GM23248 (cell line): ENCODE results near the gene TIMM10B. TPM values are rescaled to one million over a fixed set of nuclear protein-coding genes. Genes with fewer than 3 reads are reported as not detected.
A peak's percentile ranks its signal among the peaks of the same experiment; 100 is the strongest.

Experiments used
- DNase-seq: peaks from one replicate; pipeline ENCODE4 v3.0.0-alpha.2; 2015
- H2AFZ ChIP-seq: fragments of 200-600 bp; sonication (generic); 2 replicates; pipeline ENCODE4 v1.6.1; 2016; ENCODE audit warnings: antibody characterized with exemption
- H3F3A ChIP-seq: fragments of 200-600 bp; sonication (generic); 2 replicates; pipeline ENCODE4 v1.6.1; 2016; ENCODE audit warnings: mild to moderate bottlenecking, antibody characterized with exemption, mixed run types; ENCODE audit not compliant: insufficient read depth
- H3K27ac ChIP-seq: fragments of 200-600 bp; sonication (generic); 2 replicates; pipeline ENCODE4 v1.5.1; 2016; ENCODE audit warnings: mild to moderate bottlenecking
- H3K27me3 ChIP-seq: fragments of 200-600 bp; sonication (generic); replicated peaks from 2 replicates; pipeline ENCODE4 v1.6.1; 2016; ENCODE audit warnings: mild to moderate bottlenecking; ENCODE audit not compliant: insufficient read depth
- H3K36me3 ChIP-seq: fragments of 200-600 bp; sonication (generic); 2 replicates; pipeline ENCODE4 v1.6.1; 2016; ENCODE audit warnings: low read depth, mild to moderate bottlenecking
- H3K4me1 ChIP-seq: fragments of 200-600 bp; sonication (generic); 2 replicates; pipeline ENCODE4 v1.6.1; 2016; ENCODE audit warnings: mild to moderate bottlenecking; ENCODE audit not compliant: insufficient read depth
- H3K4me2 ChIP-seq: fragments of 200-600 bp; sonication (generic); one replicate; pipeline ENCODE4 v1.6.1; 2016; ENCODE audit warnings: mild to moderate bottlenecking; ENCODE audit not compliant: unreplicated experiment
- H3K4me3 ChIP-seq: fragments of 200-600 bp; sonication (generic); 2 replicates; pipeline ENCODE4 v1.5.1; 2016; ENCODE audit warnings: mild to moderate bottlenecking
- H3K79me2 ChIP-seq: fragments of 200-600 bp; sonication (generic); 2 replicates; pipeline ENCODE4 v1.6.1; 2016; ENCODE audit warnings: mild to moderate bottlenecking; ENCODE audit not compliant: insufficient read depth
- H3K9ac ChIP-seq: fragments of 200-600 bp; sonication (generic); 2 replicates; pipeline ENCODE4 v1.6.1; 2016; ENCODE audit warnings: mild to moderate bottlenecking
- H3K9me2 ChIP-seq: fragments of 200-600 bp; sonication (generic); 2 replicates; pipeline ENCODE4 v1.6.1; 2016; ENCODE audit warnings: mixed run types, mild to moderate bottlenecking, moderate library complexity; ENCODE audit not compliant: insufficient read depth
- H3K9me3 ChIP-seq: fragments of 200-600 bp; sonication (generic); one replicate; pipeline ENCODE4 v1.6.1; 2017; ENCODE audit warnings: low read depth
- H4K20me1 ChIP-seq: fragments of 200-600 bp; sonication (generic); 2 replicates; pipeline ENCODE4 v1.6.0; 2016; ENCODE audit not compliant: insufficient read depth
- EZH2 ChIP-seq: fragments of 200-600 bp; sonication (generic); IDR thresholded peaks from 2 replicates; pipeline ENCODE4 v1.6.1; 2018; ENCODE audit warnings: antibody characterized with exemption, mild to moderate bottlenecking; ENCODE audit not compliant: insufficient read depth, poor library complexity, severe bottlenecking
- EZH2phosphoT487 ChIP-seq: fragments of 200-600 bp; sonication (generic); IDR thresholded peaks from 2 replicates; pipeline ENCODE4 v1.6.1; 2018; ENCODE audit warnings: antibody characterized with exemption, moderate library complexity, mild to moderate bottlenecking, low read depth; ENCODE audit not compliant: insufficient read depth
- WGBS, 2 experiments: methylation state at CpG; one replicate each; pipeline ENCODE4 v1.1.6; 2015 to 2017; ENCODE audit warnings: low lambda C conversion rate in 2 of 2, low coverage in 1 of 2; ENCODE audit errors: missing lambda C conversion rate in 2 of 2; 5-methylcytosine and 5-hydroxymethylcytosine counted together
- in situ Hi-C: fragments of 300-500 bp; cut with MboI; formaldehyde crosslinking; loops from 2 replicates; pipeline ENCODE4 v1.15.0; 2020
- polyA plus RNA-seq: library from polyadenylated mRNA; unstranded; fragments of >200 nt; fragmentation: Nextera tagmentation; extraction: Ambion mirVana; gene quantifications from 2 replicates; pipeline ENCODE4 v1.2.1, GENCODE V29; 2016
- total RNA-seq: library from RNA; depleted of rRNA; stranded (reverse); fragments of >200 nt; shearing (Covaris generic); gene quantifications from 2 replicates; pipeline ENCODE4 v1.2.3, GENCODE V29; 2014

The TIMM10B gene
- total and polyA plus RNA-seq, 2 experiments from 2014 or later = 35.4 to 43.8 TPM

GRCh38 chr11:6483015-6483414 is 1.7 kb downstream of the TIMM10B start:
- peaks cover 44% of the 10 kb centered on the region for H3K36me3 ChIP-seq
- in situ Hi-C loops = no loop called here
- no peaks in the 10 kb centered on the region for H4K20me1 ChIP-seq
- WGBS, 2 experiments = 83 to 87% methylated on average over 6 of the region's 6 CpGs
- H3K9me2 ChIP-seq = no peaks in the 10 kb centered on the region
- no peaks in the 10 kb centered on the region for H3K9me3 ChIP-seq
- H3K4me2 ChIP-seq = no peak overlapping the region
- TF ChIP-seq EZH2 (no peak), EZH2phosphoT487 (no peak)
- peak overlapping the region; percentile 96; the same call in 1 of the 2 replicates for H3K4me3 ChIP-seq
- H3K4me1 ChIP-seq = peaks cover 19% of the 10 kb centered on the region
- peaks cover 3% of the 10 kb centered on the region for H3F3A ChIP-seq
- peak overlapping the region; percentile 100 for H3K9ac ChIP-seq
- peak overlapping the region; percentile 94 for H3K27ac ChIP-seq
- no peak overlapping the region for H2AFZ ChIP-seq
- no peak for DNase-seq
- no peaks in the 10 kb centered on the region for H3K27me3 ChIP-seq
- peaks cover 87% of the 10 kb centered on the region for H3K79me2 ChIP-seq

- no peak overlapping the region for H3K9ac ChIP-seq
- H3K9me2 ChIP-seq = no peaks in the 10 kb centered on the region
- no peak overlapping the region for H2AFZ ChIP-seq
- peaks cover 10% of the 10 kb centered on the region for H3K4me1 ChIP-seq
- in situ Hi-C loops = no loop called here
- H3K27ac ChIP-seq = no peak overlapping the region
- no peak for DNase-seq
- H3K9me3 ChIP-seq = no peaks in the 10 kb centered on the region
- H4K20me1 ChIP-seq = no peaks in the 10 kb centered on the region
- H3K4me3 ChIP-seq = no peak overlapping the region
- TF ChIP-seq EZH2 (no peak), EZH2phosphoT487 (no peak)
- H3K79me2 ChIP-seq = peaks cover 63% of the 10 kb centered on the region
- no peak overlapping the region for H3K4me2 ChIP-seq
- whole genome bisulfite sequencing, 2 experiments = 83 to 84% methylated on average over 3 of the region's 3 CpGs
- peaks cover 44% of the 10 kb centered on the region for H3K36me3 ChIP-seq
- no peaks in the 10 kb centered on the region for H3K27me3 ChIP-seq
- peaks cover 5% of the 10 kb centered on the region for H3F3A ChIP-seq
These were observed 4.4 kb downstream of the TIMM10B start for GRCh38 chr11:6485661-6486060.

- Histone ChIP-seq H3K27me3 (no peaks in the 10 kb centered on the region), H3K79me2 (peaks cover 58% of the 10 kb centered on the region), H3K9me2 (no peaks in the 10 kb centered on the region), H3K36me3 (peaks cover 44% of the 10 kb centered on the region), H4K20me1 (no peaks in the 10 kb centered on the region), H3K4me3 (no peak overlapping the region), H3K9me3 (no peaks in the 10 kb centered on the region), H3K4me2 (no peak overlapping the region), H3K4me1 (peaks cover 10% of the 10 kb centered on the region), H3F3A (peaks cover 5% of the 10 kb centered on the region), H3K27ac (no peak overlapping the region), H2AFZ (no peak overlapping the region), H3K9ac (no peak overlapping the region)
- DNase-seq = no peak
- WGBS, 2 experiments = 84 to 87% methylated on average over 3 of the region's 3 CpGs
- in situ Hi-C loops = no loop called here
- TF ChIP-seq EZH2 (no peak), EZH2phosphoT487 (no peak)
These were observed 5.0 kb downstream of the TIMM10B start for GRCh38 chr11:6486256-6486655.

GRCh38 chr11:6486938-6487337 is 5.6 kb downstream of the TIMM10B start:
- H3K4me2 ChIP-seq = no peak overlapping the region
- in situ Hi-C loops = no loop called here
- WGBS, 2 experiments = 96 to 100% methylated on average over 1 of the region's 1 CpG
- no peak overlapping the region for H3K27ac ChIP-seq
- H3K9me2 ChIP-seq = no peaks in the 10 kb centered on the region
- peaks cover 44% of the 10 kb centered on the region for H3K36me3 ChIP-seq
- TF ChIP-seq EZH2 (no peak), EZH2phosphoT487 (no peak)
- no peaks in the 10 kb centered on the region for H3K27me3 ChIP-seq
- H2AFZ ChIP-seq = no peak overlapping the region
- peaks cover 52% of the 10 kb centered on the region for H3K79me2 ChIP-seq
- peaks cover 10% of the 10 kb centered on the region for H3K4me1 ChIP-seq
- H4K20me1 ChIP-seq = no peaks in the 10 kb centered on the region
- no peaks in the 10 kb centered on the region for H3K9me3 ChIP-seq
- DNase-seq = no peak
- no peak overlapping the region for H3K4me3 ChIP-seq
- peaks cover 5% of the 10 kb centered on the region for H3F3A ChIP-seq
- H3K9ac ChIP-seq = no peak overlapping the region

- DNase-seq = no peak
- Histone ChIP-seq H3K79me2 (peaks cover 38% of the 10 kb centered on the region), H3K9me3 (no peaks in the 10 kb centered on the region), H3K4me1 (no peaks in the 10 kb centered on the region), H3K36me3 (peaks cover 38% of the 10 kb centered on the region), H3K27me3 (no peaks in the 10 kb centered on the region), H3K27ac (no peak overlapping the region), H3K9me2 (no peaks in the 10 kb centered on the region), H3K4me3 (no peak overlapping the region), H3F3A (peaks cover 5% of the 10 kb centered on the region; the same call in 1 of the 2 replicates), H4K20me1 (no peaks in the 10 kb centered on the region), H3K4me2 (no peak overlapping the region), H2AFZ (no peak overlapping the region), H3K9ac (no peak overlapping the region)
- TF ChIP-seq EZH2 (no peak), EZH2phosphoT487 (no peak)
- in situ Hi-C loops = no loop called here
- 85 to 88% methylated on average over 6 of the region's 6 CpGs for WGBS, 2 experiments
These were observed 7.0 kb downstream of the TIMM10B start for GRCh38 chr11:6488342-6488741.
